GM19397 (cell line): Measurements from ENCODE around the gene AKAP12.

Experiments
- ATAC-seq: cut with Tn5 transposase; IDR thresholded peaks from one replicate; pipeline ENCODE4 v1.9.1; 2021; ENCODE audit warnings: mild to moderate bottlenecking, moderate library complexity; ENCODE audit not compliant: unreplicated experiment

AKAP12 gene, protein sequence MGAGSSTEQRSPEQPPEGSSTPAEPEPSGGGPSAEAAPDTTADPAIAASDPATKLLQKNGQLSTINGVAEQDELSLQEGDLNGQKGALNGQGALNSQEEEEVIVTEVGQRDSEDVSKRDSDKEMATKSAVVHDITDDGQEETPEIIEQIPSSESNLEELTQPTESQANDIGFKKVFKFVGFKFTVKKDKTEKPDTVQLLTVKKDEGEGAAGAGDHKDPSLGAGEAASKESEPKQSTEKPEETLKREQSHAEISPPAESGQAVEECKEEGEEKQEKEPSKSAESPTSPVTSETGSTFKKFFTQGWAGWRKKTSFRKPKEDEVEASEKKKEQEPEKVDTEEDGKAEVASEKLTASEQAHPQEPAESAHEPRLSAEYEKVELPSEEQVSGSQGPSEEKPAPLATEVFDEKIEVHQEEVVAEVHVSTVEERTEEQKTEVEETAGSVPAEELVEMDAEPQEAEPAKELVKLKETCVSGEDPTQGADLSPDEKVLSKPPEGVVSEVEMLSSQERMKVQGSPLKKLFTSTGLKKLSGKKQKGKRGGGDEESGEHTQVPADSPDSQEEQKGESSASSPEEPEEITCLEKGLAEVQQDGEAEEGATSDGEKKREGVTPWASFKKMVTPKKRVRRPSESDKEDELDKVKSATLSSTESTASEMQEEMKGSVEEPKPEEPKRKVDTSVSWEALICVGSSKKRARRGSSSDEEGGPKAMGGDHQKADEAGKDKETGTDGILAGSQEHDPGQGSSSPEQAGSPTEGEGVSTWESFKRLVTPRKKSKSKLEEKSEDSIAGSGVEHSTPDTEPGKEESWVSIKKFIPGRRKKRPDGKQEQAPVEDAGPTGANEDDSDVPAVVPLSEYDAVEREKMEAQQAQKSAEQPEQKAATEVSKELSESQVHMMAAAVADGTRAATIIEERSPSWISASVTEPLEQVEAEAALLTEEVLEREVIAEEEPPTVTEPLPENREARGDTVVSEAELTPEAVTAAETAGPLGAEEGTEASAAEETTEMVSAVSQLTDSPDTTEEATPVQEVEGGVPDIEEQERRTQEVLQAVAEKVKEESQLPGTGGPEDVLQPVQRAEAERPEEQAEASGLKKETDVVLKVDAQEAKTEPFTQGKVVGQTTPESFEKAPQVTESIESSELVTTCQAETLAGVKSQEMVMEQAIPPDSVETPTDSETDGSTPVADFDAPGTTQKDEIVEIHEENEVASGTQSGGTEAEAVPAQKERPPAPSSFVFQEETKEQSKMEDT (N-terminal part only)

DNA sequence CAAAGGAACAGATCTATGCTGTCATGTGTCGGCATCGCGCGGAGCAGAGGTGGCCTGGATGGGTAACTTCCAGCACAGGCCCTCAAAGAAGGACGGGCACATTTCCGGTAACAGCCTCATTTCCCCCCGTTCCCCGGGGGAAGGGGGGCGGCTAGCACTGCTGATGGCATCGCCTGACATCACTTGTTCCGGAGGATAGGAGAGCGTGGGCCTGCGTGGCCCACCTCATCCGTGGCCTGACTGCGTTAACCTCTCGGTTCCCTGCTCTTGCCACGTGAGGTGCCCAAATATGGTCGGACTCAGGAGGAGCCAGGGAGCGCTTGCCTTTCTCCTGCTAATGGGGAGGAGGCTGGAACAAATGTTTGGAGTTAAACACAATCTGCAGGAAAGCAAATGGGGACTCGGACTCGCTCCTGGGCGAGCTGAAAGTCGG, at the start of gene AKAP12:
Gene AKAP12 (plus strand): TSS at position 365 of the 433 bp plus-strand sequence. CDS start 596 bp downstream, outside the sequence.
- ATAC-seq, result no peak

DNA sequence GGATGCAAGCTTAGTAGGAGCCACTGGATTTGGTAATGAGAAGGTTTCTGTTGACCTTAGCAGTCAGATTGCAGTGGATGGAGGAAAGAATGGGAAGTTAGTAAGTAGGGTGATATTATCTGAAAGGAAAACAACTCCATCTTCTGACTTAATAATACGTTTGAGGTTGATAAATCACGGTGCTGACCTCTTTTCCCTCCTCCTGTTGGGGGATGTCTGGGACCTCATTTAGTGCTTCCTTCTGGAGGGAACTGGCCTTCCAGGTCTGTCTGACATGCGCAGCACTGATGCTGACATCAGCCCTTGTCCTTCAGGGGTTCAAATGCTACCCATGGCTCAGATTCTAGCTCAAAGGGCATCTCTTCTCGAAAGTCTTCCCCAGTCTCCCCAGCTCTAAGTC, 48.2 kb upstream of the AKAP12 start:
- no peak for ATAC-seq

DNA sequence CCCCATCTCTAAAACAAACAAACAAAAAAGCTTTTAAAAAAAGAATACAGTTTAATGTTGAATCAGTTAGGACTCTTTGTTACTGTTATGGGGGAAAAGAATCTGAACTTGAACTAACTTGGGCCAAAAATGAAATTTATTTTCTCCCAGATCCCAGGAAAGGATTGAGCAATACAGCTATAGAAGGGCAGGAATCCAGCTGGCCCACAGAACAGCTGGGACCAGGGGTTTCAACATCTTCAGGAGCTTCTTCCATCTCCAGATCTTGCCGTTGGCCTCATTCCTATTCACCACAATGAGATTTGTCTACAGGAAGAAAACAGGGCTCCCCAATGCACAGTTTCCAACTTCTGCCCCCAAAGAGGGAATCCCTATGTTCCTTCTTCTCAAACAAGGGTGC, 43.2 kb upstream of the AKAP12 start:
- ATAC-seq, result no peak

DNA sequence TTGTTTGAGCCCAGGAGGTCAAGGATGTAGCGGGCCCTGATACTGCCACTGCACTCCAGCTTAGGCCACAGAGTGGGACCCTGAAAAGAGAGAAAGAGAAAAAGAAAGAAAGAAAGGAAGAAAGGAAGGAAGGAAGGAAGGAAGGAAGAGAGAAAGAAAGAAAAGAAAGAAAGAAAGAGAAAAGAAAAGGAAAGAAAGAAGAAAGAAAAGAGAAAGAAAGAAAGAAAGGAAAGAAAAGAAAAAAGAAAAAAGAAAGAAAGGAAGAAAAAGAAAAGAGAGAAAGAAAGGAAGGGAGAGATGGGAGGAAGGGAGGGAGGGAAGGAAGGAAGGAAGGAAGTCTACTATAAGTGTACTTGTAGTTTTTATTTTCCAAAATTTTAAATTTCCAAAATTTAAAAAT, 42.2 kb upstream of the AKAP12 start:
- ATAC-seq, result no peak

DNA sequence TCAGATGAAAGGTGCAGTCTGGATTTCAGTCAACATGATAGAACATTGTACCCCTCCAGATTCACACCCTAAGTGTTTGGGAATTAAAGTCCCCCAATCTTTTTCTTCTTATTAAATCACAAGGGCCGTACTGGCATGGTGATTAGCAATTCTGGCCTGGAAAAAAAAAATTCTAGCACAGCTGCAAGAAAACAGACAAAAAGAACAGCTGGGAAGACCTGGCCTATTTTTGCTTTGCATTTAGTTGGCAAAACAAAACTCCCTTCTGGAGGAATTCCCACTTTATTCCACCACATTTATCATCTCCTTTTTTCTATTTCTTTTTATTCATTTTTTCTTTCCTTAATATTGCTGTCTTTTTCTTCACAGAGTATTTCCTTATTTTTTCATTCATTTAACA, 39.8 kb upstream of the AKAP12 start:
- no peak for ATAC-seq

DNA sequence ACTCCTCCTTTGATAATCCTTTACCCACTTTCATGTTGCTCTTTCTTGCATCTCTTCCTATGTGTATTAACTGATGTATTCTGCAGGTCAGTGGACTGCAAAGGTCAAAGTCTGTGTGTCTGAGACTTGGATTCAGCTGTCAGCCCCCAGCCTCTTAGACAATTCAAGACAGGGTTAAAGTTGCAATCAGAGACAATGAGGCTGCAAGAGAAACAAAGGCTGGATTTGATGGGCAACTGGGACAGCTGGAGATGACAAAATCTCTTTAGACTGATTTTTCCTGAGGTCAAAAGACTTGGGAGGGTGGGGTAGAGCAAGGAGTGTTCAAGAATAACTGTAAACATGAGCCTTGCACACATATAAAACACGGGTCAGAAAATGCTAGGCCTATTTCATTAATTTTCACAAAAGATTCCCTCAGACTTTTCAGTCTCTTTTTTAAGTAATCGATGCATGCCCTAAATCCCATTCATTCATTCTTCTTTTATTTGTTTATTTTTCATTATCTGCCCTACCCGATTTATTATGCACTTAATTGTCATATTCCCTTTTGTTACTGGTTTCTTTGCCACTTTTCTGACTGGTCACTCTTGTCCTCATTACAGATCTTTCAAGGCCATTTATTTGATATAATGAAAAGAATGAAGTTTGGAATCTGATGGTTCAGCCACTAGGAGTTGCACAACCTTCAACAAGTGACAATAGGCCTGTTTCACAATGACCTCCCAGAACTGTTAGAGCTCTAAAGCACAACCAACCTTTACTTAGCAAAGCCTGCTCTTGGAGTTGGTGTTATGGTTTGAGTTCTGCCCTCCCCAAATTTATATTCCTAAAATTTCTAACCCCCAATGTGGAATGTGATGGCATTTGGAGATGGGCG, 33.8 kb upstream of the AKAP12 start:
- ATAC-seq, result no peak

DNA sequence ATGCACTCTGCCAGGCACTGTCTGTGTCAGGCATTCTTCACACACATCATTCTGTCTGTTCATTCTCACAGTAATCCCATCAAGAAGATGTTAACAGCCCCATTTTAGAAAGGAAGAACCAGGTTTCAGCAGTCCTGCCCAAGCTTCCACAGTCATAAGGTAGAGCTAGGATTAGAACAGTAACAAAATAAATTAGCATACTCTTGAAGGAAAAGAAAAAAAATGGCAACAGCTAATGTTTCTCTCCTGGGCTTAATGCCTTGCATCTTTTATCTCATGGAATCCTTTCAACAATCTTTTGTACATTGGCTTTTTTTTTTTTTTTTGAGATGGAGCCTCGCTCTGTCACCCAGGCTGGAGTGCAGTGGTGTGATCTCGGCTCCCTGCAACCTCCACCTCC, 32.1 kb upstream of the AKAP12 start:
- no peak for ATAC-seq

DNA sequence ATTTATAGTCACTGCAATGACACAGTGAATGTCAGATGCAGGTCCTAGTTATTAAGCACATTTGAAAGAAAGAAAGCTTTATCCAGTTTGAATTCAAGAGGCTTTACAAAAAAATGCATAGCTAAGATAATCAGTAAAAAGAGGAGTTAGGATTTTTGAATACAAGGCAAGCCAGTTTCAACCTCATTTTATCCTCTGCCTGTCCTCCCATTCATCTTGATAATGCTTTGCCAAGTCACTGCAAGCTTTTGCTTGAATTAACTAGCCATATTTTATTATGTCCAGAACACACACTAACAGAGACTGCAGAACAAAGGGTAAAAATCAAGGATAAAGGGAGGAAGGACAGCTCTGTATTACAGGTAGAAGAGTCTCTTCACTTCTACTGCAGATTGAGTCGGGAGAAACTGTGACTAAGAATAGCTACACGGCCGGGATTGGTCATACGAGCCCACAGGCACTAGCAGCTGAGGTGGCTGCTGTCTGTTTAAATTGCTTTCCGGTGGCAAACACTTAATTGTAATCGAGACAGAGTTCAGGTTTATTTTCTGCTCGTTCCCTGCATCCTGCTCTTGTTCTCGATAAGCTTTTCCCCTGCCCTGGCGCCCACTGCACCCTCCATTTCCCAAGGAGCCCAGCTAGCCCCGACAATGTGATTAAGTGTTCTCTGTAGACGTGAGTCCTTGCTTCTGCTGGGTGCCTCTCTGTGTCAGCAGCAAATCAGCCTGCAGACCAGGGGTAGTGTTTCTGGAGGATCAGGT, 30.5 kb upstream of the AKAP12 start:
- ATAC-seq, result no peak

DNA sequence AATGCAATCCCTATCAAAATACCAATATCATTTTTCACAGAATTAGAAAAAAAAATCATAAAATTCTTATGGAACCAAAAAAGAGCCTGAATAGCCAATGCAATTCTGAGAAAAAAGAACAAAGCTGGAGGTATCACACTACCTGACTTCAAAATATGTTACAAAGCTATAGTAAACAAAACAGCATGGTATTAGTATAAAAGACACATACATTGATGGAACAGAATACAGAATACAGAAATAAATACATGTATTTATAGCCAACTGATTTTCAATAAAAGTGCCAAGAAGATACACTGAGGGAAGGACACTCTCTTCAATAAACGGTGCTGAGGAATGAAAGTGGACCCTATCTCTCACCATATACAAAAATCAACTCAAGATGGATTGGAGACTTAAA, 28.7 kb upstream of the AKAP12 start:
- ATAC-seq, result no peak

DNA sequence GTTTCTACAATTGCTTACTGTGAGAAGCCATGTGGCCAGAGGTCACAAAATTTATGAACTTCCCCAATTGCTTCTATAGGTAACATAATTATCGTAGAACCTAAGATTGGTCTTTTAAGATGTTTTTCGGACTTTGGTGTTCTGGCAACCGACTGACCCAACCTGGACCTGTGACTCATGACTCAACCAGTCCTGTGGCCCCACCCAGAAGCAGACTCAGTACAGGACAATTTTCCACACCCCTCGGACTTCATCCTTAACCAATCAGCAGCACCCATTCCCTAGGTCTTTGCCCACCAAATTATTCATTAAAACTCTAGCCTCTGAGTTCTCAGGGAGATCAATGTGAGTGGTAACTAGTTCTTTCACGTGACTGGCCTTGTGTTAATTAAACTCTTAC, 26.4 kb upstream of the AKAP12 start:
- no peak for ATAC-seq

DNA sequence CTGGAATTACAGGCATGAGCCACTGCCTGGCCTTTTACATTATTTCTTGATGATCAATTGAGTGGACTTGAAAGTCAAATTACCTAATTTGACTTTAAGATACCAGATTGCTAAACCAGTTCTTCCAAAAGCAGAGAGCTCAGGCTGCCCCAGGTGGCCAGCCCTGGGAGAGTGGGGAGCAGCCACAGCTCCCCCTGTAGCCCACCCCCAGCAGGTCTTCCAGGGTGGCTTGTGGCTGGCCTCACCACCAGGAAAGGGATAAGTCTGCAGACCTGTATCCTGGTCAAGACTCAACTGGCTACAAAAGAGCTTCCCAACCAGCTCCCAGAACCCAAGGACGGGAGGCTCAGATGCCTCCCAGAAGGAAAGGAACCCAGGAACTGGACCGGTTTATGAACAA, 23.8 kb upstream of the AKAP12 start:
- ATAC-seq, result no peak

DNA sequence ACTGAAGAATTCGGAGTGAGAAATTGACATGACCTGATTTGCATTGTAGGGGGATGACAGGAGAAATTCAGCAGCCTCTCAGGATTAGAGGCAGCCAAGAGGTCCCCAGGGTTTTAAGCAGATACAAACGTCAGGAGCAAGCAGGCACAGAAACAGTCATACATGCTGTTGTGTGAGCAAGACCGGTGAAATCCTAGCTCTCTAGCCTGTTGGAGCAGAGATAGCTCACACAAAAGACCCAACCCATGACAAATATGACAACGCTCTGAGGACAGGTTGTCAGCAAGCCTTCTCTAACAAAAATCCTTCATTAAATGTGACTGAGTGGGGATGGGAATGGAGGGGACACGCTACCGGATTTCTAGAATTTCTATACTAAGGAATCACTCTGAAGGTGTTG, 23.0 kb upstream of the AKAP12 start:
- no peak for ATAC-seq

DNA sequence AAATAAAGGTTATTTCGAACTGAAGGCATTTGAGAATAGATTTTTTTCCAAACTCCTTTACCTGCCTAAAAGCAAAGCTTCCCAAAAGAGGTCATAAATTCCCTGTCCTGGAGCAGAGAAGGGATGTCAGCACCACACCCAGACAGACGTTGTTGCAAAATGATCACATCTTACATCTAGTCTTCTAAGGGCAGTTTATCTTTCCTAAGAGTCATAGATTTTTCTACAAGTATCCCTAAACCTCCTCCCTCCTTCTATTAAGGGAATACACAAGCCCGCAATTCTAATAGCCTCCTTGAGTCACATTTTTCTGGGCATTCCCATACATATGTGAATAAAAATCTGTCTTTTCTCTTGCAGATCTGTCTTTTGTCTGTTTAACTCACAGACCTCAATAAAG, 20.6 kb upstream of the AKAP12 start:
- ATAC-seq, result no peak

DNA sequence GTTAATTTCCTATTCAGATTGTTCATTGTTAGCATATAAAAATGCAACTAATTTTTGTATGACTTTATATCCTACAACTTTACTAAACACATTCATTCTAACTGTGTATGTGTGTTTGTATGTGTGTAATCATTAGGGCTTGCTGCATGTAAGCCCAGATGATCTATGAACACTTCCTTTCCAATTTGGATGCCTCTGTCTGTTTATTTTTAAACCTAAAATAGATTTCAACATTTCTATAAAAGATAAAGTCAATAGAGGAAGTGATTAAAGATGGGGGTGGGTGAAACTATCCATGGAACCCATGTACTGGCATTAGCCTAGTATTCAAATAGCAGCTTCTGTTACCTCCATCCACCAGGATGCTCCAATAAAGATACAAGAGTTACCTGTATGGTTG, 15.7 kb upstream of the AKAP12 start:
- no peak for ATAC-seq

DNA sequence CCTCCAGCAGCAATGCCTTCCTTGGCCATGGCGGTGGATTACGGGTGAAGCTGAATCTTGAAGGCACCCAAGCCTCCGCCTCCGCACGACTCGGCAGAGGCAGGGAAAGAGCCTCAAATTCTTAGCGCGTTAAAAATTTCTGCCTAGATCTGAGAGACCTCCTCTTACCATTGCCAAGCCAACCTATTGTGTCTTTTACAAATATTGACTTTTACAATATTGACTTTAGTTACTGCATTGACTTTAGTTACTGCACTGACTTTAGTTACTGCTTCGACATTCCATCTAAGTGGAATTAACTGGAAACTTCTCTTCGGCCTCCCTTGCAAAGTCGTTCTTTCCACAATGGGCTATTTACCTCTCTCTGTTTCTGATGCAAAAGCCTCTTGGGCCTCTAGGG, 13.8 kb upstream of the AKAP12 start:
- no peak for ATAC-seq

DNA sequence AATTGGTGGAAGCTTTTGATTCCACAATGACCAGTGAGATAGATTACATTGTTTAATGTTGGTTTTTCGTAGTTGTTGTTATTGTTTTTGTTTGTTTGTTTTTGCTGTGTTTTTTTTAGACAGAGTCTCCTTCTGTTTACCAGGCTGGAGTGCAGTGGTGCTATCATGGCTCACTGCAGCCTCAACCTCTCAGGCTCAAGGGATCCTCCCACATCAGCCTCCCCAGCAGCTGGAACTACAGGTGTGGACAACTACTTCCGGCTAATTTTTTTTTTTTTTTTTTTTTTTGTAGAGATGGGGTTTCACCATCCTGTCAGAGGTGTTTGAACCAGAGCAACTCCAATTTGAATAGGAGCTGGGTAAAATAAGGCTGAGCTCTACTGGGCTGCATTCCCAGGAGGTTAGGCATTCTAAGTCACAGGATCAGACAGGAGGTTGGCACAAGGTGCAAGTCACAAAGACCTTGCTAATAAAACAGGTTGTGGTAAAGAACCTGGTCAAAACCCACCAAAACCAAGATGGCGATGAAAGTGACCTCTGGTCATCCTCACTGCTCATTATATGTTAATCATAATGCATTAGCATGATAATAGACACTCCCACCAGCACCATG, 10.9 kb upstream of the AKAP12 start:
- no peak for ATAC-seq

DNA sequence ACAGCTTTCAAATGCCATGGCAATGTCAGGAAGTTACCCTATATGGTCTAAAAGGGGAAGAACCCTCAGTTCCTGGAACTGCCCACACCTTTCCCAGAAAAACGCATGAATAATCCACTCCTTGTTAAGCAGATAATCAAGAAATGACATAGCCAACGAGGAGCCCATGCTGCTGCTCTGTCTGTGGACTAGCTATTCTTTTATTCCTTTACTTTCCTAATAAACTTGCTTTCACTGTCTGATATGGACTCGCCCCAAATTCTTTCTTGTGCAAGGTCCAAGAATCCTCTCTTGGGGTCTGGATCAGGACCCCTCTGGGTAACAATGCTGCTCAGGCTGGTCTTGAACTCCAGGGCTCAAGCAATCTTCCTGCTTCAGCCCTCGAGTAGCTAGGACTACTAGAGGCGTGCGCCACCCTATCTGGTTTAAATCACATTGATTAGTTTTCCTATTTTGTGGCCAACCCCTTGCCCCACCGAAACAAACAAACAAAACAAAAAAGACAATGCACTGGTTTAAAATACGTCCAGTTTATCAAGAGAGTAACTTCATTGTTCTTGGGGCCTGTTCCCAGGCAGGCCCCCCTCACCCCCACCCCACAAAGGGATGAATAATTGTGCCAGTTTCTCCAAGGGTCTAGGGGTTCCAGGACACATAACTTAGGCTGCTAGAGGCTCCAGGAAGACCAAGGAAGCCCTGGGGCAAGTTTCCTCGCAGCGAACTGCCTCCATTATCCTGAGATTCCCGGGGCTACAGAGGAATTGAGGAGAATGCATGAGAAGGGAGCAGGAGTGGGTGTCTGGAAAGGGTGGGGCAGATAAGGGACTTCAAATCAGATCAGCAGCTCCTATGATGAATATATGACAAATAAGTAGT, 10.1 kb upstream of the AKAP12 start:
- ATAC-seq, result no peak

DNA sequence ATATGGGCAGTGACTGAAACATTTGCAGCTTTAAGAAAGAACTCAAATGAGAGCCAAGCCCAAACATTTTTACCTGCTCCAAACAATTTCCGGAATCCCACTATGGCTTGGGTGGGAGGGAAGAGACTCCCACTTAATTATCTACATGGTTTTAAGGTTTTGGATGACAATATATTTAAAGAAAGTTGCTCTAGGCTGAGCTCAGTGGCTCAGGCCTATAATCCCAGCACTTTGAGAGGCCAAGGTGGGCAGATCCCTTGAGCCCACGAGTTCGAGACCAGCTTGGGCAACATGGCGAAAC, 9.5 kb upstream of the AKAP12 start:
- ATAC-seq, result no peak
